Measurements from ENCODE around the gene PARD3B.

DNA sequence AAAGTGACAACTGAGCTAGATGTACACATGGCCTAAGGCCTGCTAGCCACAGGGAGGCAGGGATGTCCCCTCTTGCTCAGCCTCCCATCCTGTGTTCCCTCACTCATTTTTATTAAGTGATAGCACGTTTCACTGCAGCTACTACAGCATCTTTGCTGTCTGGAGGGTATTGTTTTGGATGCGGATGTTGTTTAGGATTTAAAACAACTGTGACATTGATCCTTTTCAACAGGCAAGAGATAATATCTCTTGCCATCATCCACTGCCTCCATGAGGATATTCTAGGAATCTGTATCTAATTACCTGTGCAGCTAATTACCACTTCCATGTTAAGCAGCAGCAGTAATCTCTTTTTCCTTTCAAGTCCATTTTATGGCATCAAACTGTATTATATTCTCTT, 345.4 kb downstream of the PARD3B start:
- TF ChIP-seq, protein P1, sequence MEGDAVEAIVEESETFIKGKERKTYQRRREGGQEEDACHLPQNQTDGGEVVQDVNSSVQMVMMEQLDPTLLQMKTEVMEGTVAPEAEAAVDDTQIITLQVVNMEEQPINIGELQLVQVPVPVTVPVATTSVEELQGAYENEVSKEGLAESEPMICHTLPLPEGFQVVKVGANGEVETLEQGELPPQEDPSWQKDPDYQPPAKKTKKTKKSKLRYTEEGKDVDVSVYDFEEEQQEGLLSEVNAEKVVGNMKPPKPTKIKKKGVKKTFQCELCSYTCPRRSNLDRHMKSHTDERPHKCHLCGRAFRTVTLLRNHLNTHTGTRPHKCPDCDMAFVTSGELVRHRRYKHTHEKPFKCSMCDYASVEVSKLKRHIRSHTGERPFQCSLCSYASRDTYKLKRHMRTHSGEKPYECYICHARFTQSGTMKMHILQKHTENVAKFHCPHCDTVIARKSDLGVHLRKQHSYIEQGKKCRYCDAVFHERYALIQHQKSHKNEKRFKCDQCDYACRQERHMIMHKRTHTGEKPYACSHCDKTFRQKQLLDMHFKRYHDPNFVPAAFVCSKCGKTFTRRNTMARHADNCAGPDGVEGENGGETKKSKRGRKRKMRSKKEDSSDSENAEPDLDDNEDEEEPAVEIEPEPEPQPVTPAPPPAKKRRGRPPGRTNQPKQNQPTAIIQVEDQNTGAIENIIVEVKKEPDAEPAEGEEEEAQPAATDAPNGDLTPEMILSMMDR (IDR thresholded peaks at IDR 0.05): no peak
- TF ChIP-seq POLR2A (IDR thresholded peaks at IDR 0.05): no peak
